HEK293 (cell line): ENCODE data around the gene TPI1.

Source experiments
- CTCF ChIA-PET: fragments of 350-600 bp; formaldehyde crosslinking; extraction: SDS; loops from one replicate; lab custom pipeline; 2021; ENCODE audit warnings: antibody characterized with exemption; lab: Yijun Ruan, JAX
- POLR2A ChIA-PET: fragments of 300-600 bp; formaldehyde crosslinking; extraction: SDS; loops from one replicate; lab custom pipeline; 2020; ENCODE audit warnings: antibody characterized with exemption, inconsistent platforms; lab: Yijun Ruan, JAX
- H3K27ac ChIP-seq: fragments of 200-500 bp; sonication (Bioruptor generic); 2 replicates; pipeline ENCODE4 v1.5.1; 2014; ENCODE audit warnings: low read depth, low read length, control low read depth, inconsistent platforms; ENCODE audit errors: extremely low read depth
- H3K36me3 ChIP-seq, 2 experiments: fragments of 200-500 bp in 1 of 2; sonication (Bioruptor generic) in 1 of 2; 1 replicate in 1 of 2; 2 replicates in 1 of 2; pipeline ENCODE4 v1.5.1; 2014 to 2017; ENCODE audit warnings: inconsistent platforms in 2 of 2, low read length in 2 of 2; ENCODE audit not compliant: control insufficient read depth in 2 of 2, insufficient read depth in 1 of 2
- H3K4me1 ChIP-seq: fragments of 200-500 bp; sonication (Bioruptor generic); 2 replicates; pipeline ENCODE4 v1.5.1; 2014; ENCODE audit warnings: mild to moderate bottlenecking, low read length, inconsistent platforms; ENCODE audit not compliant: control insufficient read depth, insufficient read depth
- H3K4me3 ChIP-seq: 2 replicates; pipeline ENCODE4 v1.5.1; 2011; ENCODE audit warnings: low read depth, mild to moderate bottlenecking, control low read depth, low read length, moderate library complexity
- H3K9me3 ChIP-seq: fragments of 200-500 bp; sonication (Bioruptor generic); 2 replicates; pipeline ENCODE4 v1.5.1; 2014; ENCODE audit warnings: low read depth, low read length, inconsistent platforms; ENCODE audit not compliant: control insufficient read depth, insufficient read depth
- INSM2 ChIP-seq: fragments of 450-650 bp; formaldehyde crosslinking; IDR thresholded peaks from 2 replicates; pipeline ENCODE4 v1.5.1; 2016; ENCODE audit warnings: missing biosample characterization, missing genetic modification characterization
- KLF8 ChIP-seq: fragments of 450-650 bp; formaldehyde crosslinking; IDR thresholded peaks from 2 replicates; pipeline ENCODE4 v1.5.1; 2016; ENCODE audit warnings: missing biosample characterization, missing genetic modification characterization
- KLF9 ChIP-seq: fragments of 450-650 bp; formaldehyde crosslinking; IDR thresholded peaks from 2 replicates; pipeline ENCODE4 v1.5.1; 2016; ENCODE audit warnings: missing biosample characterization, missing genetic modification characterization, low read depth
- OSR2 ChIP-seq: fragments of 450-650 bp; formaldehyde crosslinking; IDR thresholded peaks from 2 replicates; pipeline ENCODE4 v1.5.1; 2016; ENCODE audit warnings: missing biosample characterization, missing genetic modification characterization
- REPIN1 ChIP-seq: fragments of 450-650 bp; formaldehyde crosslinking; IDR thresholded peaks from 2 replicates; pipeline ENCODE4 v1.5.1; 2017; ENCODE audit warnings: missing biosample characterization, missing genetic modification characterization, low read depth
- SP7 ChIP-seq: fragments of 450-650 bp; formaldehyde crosslinking; IDR thresholded peaks from 2 replicates; pipeline ENCODE4 v1.5.1; 2016; ENCODE audit warnings: missing biosample characterization, missing genetic modification characterization
- ZBTB26 ChIP-seq: fragments of 450-650 bp; formaldehyde crosslinking; optimal IDR thresholded peaks from 2 replicates; pipeline ENCODE3; 2016; ENCODE audit warnings: missing biosample characterization, mild to moderate bottlenecking, missing genetic modification characterization
- ZEB2 ChIP-seq: fragments of 450-650 bp; formaldehyde crosslinking; IDR thresholded peaks from 2 replicates; pipeline ENCODE4 v1.5.1; 2016; ENCODE audit warnings: missing biosample characterization, missing genetic modification characterization
- ZFP41 ChIP-seq: fragments of 450-650 bp; formaldehyde crosslinking; IDR thresholded peaks from 2 replicates; pipeline ENCODE4 v1.5.1; 2016; ENCODE audit warnings: missing biosample characterization, missing genetic modification characterization, borderline replicate concordance
- ZNF174 ChIP-seq: fragments of 450-650 bp; formaldehyde crosslinking; IDR thresholded peaks from 2 replicates; pipeline ENCODE4 v1.5.0; 2017; ENCODE audit warnings: missing biosample characterization, mild to moderate bottlenecking, missing genetic modification characterization
- ZNF202 ChIP-seq: fragments of 450-650 bp; formaldehyde crosslinking; IDR thresholded peaks from 2 replicates; pipeline ENCODE4 v1.5.1; 2016; ENCODE audit warnings: missing biosample characterization, missing genetic modification characterization, borderline replicate concordance
- ZNF335 ChIP-seq: fragments of 450-650 bp; formaldehyde crosslinking; conservative IDR thresholded peaks from 2 replicates; pipeline ENCODE4 v1.5.1; 2016; ENCODE audit warnings: missing biosample characterization, missing genetic modification characterization
- ZNF391 ChIP-seq: fragments of 450-650 bp; formaldehyde crosslinking; IDR thresholded peaks from 2 replicates; pipeline ENCODE4 v1.5.1; 2016; ENCODE audit warnings: low read depth, missing biosample characterization, missing genetic modification characterization, borderline replicate concordance
- ZNF398 ChIP-seq: fragments of 450-650 bp; formaldehyde crosslinking; IDR thresholded peaks from 2 replicates; pipeline ENCODE4 v1.5.1; 2017; ENCODE audit warnings: missing biosample characterization, missing genetic modification characterization
- ZNF426 ChIP-seq: fragments of 450-650 bp; formaldehyde crosslinking; IDR thresholded peaks from 2 replicates; pipeline ENCODE4 v1.5.1; 2017; ENCODE audit warnings: missing biosample characterization, missing genetic modification characterization, mild to moderate bottlenecking, inconsistent platforms, moderate library complexity
- ZNF555 ChIP-seq: fragments of 450-650 bp; formaldehyde crosslinking; conservative IDR thresholded peaks from 2 replicates; pipeline ENCODE4 v1.5.1; 2017; ENCODE audit warnings: missing biosample characterization, mild to moderate bottlenecking, missing genetic modification characterization, inconsistent platforms
- ZNF585B ChIP-seq: fragments of 450-650 bp; formaldehyde crosslinking; IDR thresholded peaks from 2 replicates; pipeline ENCODE4 v1.5.1; 2016; ENCODE audit warnings: missing biosample characterization, missing genetic modification characterization
- ZNF600 ChIP-seq: fragments of 450-650 bp; formaldehyde crosslinking; IDR thresholded peaks from 2 replicates; pipeline ENCODE4 v1.5.1; 2016; ENCODE audit warnings: missing biosample characterization, missing genetic modification characterization
- ZNF629 ChIP-seq: fragments of 450-650 bp; formaldehyde crosslinking; IDR thresholded peaks from 2 replicates; pipeline ENCODE4 v1.5.1; 2017; ENCODE audit warnings: missing biosample characterization, missing genetic modification characterization
- ZNF645 ChIP-seq: fragments of 450-650 bp; formaldehyde crosslinking; IDR thresholded peaks from 2 replicates; pipeline ENCODE4; 2016; ENCODE audit warnings: missing biosample characterization, missing genetic modification characterization
- ZNF777 ChIP-seq: fragments of 450-650 bp; formaldehyde crosslinking; IDR thresholded peaks from 2 replicates; pipeline ENCODE4 v1.5.1; 2017; ENCODE audit warnings: missing biosample characterization, missing genetic modification characterization, borderline replicate concordance
- ZSCAN30 ChIP-seq: fragments of 450-650 bp; IDR thresholded peaks from 2 replicates; pipeline ENCODE4 v1.5.1; 2018; ENCODE audit warnings: missing biosample characterization, mild to moderate bottlenecking, missing genetic modification characterization, moderate library complexity
- TF ChIP-seq, protein P1 (sequence below): fragments of 450-650 bp; IDR thresholded peaks from 2 replicates; pipeline ENCODE4 v1.5.1; 2018; ENCODE audit warnings: missing biosample characterization, missing genetic modification characterization
- TF ChIP-seq, protein P2 (sequence below): IDR thresholded peaks from 2 replicates; pipeline ENCODE4 v1.6.1; 2011; ENCODE audit warnings: mild to moderate bottlenecking, low read depth, low read length, borderline replicate concordance

Gene TPI1

DNA sequence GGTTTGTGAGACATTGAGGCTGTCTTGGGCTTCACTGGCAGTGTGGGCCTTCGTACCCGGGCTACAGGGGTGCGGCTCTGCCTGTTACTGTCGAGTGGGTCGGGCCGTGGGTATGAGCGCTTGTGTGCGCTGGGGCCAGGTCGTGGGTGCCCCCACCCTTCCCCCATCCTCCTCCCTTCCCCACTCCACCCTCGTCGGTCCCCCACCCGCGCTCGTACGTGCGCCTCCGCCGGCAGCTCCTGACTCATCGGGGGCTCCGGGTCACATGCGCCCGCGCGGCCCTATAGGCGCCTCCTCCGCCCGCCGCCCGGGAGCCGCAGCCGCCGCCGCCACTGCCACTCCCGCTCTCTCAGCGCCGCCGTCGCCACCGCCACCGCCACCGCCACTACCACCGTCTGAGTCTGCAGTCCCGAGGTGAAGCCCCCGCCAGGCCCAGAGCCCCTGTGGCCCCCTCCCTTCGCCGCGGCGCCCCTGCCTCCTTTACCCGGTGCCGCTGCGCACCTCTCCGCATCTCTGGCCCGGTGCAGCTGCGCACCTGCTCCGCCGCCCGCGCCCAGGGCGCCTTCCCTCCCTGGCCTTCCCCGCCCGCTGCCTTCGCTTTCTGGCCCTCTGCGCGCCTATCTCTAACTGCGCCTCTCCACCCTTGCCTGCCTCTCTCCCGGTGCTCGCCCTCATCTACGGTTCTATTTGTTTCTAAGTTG, 47.1 kb downstream of the TPI1 start, which contains the start of gene ENO2 (continued):
- TF ChIP-seq ZSCAN30 (no peak), KLF8 (peak; percentile 70; the same call in 1 of the 2 replicates), SP7 (0 out of 2 replicates have a peak, but pooled peaks have one; percentile 46), ZNF600 (tag by site-specific recombination) (peak; percentile 79), ZNF645 (tag by site-specific recombination) (no peak), ZNF629 (0 out of 2 replicates have a peak, but pooled peaks have one; percentile 30)

- H3K27ac ChIP-seq, result peak overlapping the region; percentile 51; the same call in 1 of the 2 replicates
- ChIA-PET POLR2A (interaction anchor here (0.6 to 1.7 kb wide), 8 partner anchors 8 to 283 kb away, joined by 3 to 8 read pairs (median 4); partner anchors contain the start of genes C12orf57, RNU7-1 and SPSB2), CTCF (no interaction called here)
- peaks cover 9 to 36% of the 10 kb centered on the region in 2 experiments; a peak in 2 of 3 replicates for H3K36me3 ChIP-seq
- no peaks in the 10 kb centered on the region for H3K9me3 ChIP-seq
- peak overlapping the region; percentile 60 for H3K4me3 ChIP-seq
- peaks cover 7% of the 10 kb centered on the region for H3K4me1 ChIP-seq
- TF ChIP-seq ZNF426 (no peak), ZNF645 (tag by site-specific recombination) (no peak), REPIN1 (tag by site-specific recombination) (no peak), ZEB2 (tag by site-specific recombination) (no peak; the same call in 1 of the 2 replicates), ZNF555 (no peak), ZNF585B (tag by site-specific recombination) (no peak), ZBTB26 (tag by site-specific recombination) (no peak), ZNF398 (tag by site-specific recombination) (peak; percentile 61), ZNF777 (tag by site-specific recombination) (no peak), OSR2 (tag by site-specific recombination) (no peak), INSM2 (tag by site-specific recombination) (0 out of 2 replicates have a peak, but pooled peaks have one; percentile 3), KLF9 (tag by site-specific recombination) (0 out of 2 replicates have a peak, but pooled peaks have one; percentile 37), ZFP41 (tag by site-specific recombination) (no peak), ZNF335 (tag by site-specific recombination) (no peak; the same call in 1 of the 2 replicates), ZNF391 (no peak), ZNF202 (no peak), ZNF174 (tag by site-specific recombination) (no peak)
- TF ChIP-seq, protein P1, sequence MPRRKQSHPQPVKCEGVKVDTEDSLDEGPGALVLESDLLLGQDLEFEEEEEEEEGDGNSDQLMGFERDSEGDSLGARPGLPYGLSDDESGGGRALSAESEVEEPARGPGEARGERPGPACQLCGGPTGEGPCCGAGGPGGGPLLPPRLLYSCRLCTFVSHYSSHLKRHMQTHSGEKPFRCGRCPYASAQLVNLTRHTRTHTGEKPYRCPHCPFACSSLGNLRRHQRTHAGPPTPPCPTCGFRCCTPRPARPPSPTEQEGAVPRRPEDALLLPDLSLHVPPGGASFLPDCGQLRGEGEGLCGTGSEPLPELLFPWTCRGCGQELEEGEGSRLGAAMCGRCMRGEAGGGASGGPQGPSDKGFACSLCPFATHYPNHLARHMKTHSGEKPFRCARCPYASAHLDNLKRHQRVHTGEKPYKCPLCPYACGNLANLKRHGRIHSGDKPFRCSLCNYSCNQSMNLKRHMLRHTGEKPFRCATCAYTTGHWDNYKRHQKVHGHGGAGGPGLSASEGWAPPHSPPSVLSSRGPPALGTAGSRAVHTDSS (tag by site-specific recombination), result no peak
- TF ChIP-seq, protein P2, sequence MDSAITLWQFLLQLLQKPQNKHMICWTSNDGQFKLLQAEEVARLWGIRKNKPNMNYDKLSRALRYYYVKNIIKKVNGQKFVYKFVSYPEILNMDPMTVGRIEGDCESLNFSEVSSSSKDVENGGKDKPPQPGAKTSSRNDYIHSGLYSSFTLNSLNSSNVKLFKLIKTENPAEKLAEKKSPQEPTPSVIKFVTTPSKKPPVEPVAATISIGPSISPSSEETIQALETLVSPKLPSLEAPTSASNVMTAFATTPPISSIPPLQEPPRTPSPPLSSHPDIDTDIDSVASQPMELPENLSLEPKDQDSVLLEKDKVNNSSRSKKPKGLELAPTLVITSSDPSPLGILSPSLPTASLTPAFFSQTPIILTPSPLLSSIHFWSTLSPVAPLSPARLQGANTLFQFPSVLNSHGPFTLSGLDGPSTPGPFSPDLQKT, result no peak
Measured at GRCh38 chr12:6914947-6915788, 47.8 kb downstream of the TPI1 start.
